BE2C (cell line): ENCODE measurements around the gene TAF11L2.
A peak's percentile ranks its signal among the peaks of the same experiment; 100 is the strongest.
"Not testable (repeated sequence)": the region's sequence is repeated elsewhere in the genome, so short reads cannot be mapped to it uniquely, and the experiment has no call there.

ENCODE experiments used
- DNase-seq: peaks from one replicate; pipeline ENCODE4 v3.0.0-alpha.2; 2020
- H3K27me3 ChIP-seq: fragments of 250-450 bp; sonication (Bioruptor Pico); 2 replicates; pipeline ENCODE4 v1.5.1; 2020; ENCODE audit warnings: mild to moderate bottlenecking
- H3K36me3 ChIP-seq: fragments of 250-450 bp; sonication (Bioruptor Pico); 2 replicates; pipeline ENCODE4 v1.5.1; 2020; ENCODE audit warnings: mild to moderate bottlenecking
- H3K4me1 ChIP-seq: fragments of 250-450 bp; sonication (Bioruptor Pico); 2 replicates; pipeline ENCODE4 v1.5.1; 2020
- H3K4me3 ChIP-seq: 2 replicates; pipeline ENCODE4 v1.5.1; 2011; ENCODE audit warnings: low read depth, low read length
- H3K9me3 ChIP-seq: fragments of 250-450 bp; sonication (Bioruptor Pico); 2 replicates; pipeline ENCODE4 v1.5.1; 2020
- CTCF ChIP-seq: IDR thresholded peaks from 2 replicates; pipeline ENCODE4 v1.5.1; 2012; ENCODE audit warnings: mild to moderate bottlenecking, low read depth, low read length

TAF11L2 gene

GRCh38 chr5:17492770-17493169, 5.3 kb upstream of the TAF11L2 start:
- DNase-seq = no peak
- TF ChIP-seq CTCF = no peak
- no peaks in the 10 kb centered on the region for H3K36me3 ChIP-seq
- peaks cover 13% of the 10 kb centered on the region for H3K4me1 ChIP-seq
- H3K27me3 ChIP-seq = no peaks in the 10 kb centered on the region
- H3K9me3 ChIP-seq = no peaks in the 10 kb centered on the region
- no peak overlapping the region for H3K4me3 ChIP-seq

GRCh38 chr5:17497446-17497845, 585 bp upstream of the TAF11L2 start:
- no peaks in the 10 kb centered on the region for H3K27me3 ChIP-seq
- peaks cover 15% of the 10 kb centered on the region for H3K4me1 ChIP-seq
- DNase-seq = peak; percentile 72

GRCh38 chr5:17511775-17512325, 13.8 kb downstream of the TAF11L2 start:
- DNase-seq = no peak
- no peak for TF ChIP-seq CTCF
- no peaks in the 10 kb centered on the region for H3K36me3 ChIP-seq
- no peaks in the 10 kb centered on the region for H3K4me1 ChIP-seq
- no peaks in the 10 kb centered on the region for H3K27me3 ChIP-seq
- H3K4me3 ChIP-seq = no peak overlapping the region
- no peaks in the 10 kb centered on the region for H3K9me3 ChIP-seq

More at GRCh38 chr5:17497446-17497845, 585 bp upstream of the TAF11L2 start:
- no peaks in the 10 kb centered on the region for H3K36me3 ChIP-seq
- H3K4me3 ChIP-seq = no peak overlapping the region
- no peak for TF ChIP-seq CTCF
- no peaks in the 10 kb centered on the region for H3K9me3 ChIP-seq

GRCh38 chr5:17517526-17517925, 19.5 kb downstream of the TAF11L2 start:
- not testable (repeated sequence) for H3K27me3 ChIP-seq, H3K4me1 ChIP-seq, H3K9me3 ChIP-seq, H3K36me3 ChIP-seq, H3K4me3 ChIP-seq
- peak; percentile 17 for DNase-seq

GRCh38 chr5:17518067-17518466, 20.0 kb downstream of the TAF11L2 start, which contains the start of gene TAF11L3:
Gene TAF11L3, plus strand, starts transcription at chr5:17518367.
- not testable (repeated sequence) for H3K4me1 ChIP-seq, DNase-seq, H3K4me3 ChIP-seq

GRCh38 chr5:17519508-17519907, 21.5 kb downstream of the TAF11L2 start:
- H3K36me3 ChIP-seq, H3K4me3 ChIP-seq: not testable (repeated sequence)

More at GRCh38 chr5:17518067-17518466, 20.0 kb downstream of the TAF11L2 start, which contains the start of gene TAF11L3:
- not testable (repeated sequence) for H3K36me3 ChIP-seq, H3K9me3 ChIP-seq, H3K27me3 ChIP-seq

GRCh38 chr5:17521501-17521900, 23.5 kb downstream of the TAF11L2 start, which contains the start of gene TAF11L4:
Gene TAF11L4, plus strand, starts transcription at chr5:17521801.
- H3K4me1 ChIP-seq, H3K27me3 ChIP-seq, DNase-seq, H3K9me3 ChIP-seq, H3K4me3 ChIP-seq, H3K36me3 ChIP-seq: not testable (repeated sequence)

More at GRCh38 chr5:17519508-17519907, 21.5 kb downstream of the TAF11L2 start:
- DNase-seq, H3K9me3 ChIP-seq, H3K27me3 ChIP-seq, H3K4me1 ChIP-seq: not testable (repeated sequence)

GRCh38 chr5:17524935-17525334, 26.9 kb downstream of the TAF11L2 start, which contains the start of gene TAF11L5:
Gene TAF11L5, plus strand, starts transcription at chr5:17525235.
- not testable (repeated sequence) for DNase-seq, H3K9me3 ChIP-seq, H3K4me3 ChIP-seq, H3K4me1 ChIP-seq, H3K36me3 ChIP-seq, H3K27me3 ChIP-seq

- not testable (repeated sequence) for H3K27me3 ChIP-seq, H3K9me3 ChIP-seq, H3K4me3 ChIP-seq, H3K4me1 ChIP-seq, H3K36me3 ChIP-seq
- peak; percentile 25 for DNase-seq
Measured at GRCh38 chr5:17526504-17526903, 28.5 kb downstream of the TAF11L2 start.

- H3K4me3 ChIP-seq, H3K27me3 ChIP-seq, H3K9me3 ChIP-seq, H3K36me3 ChIP-seq, H3K4me1 ChIP-seq, DNase-seq: not testable (repeated sequence)
Measured at GRCh38 chr5:17528369-17528768, 30.3 kb downstream of the TAF11L2 start, which contains the start of gene TAF11L6. Gene TAF11L6, plus strand, starts transcription at chr5:17528669.
